GM21367 (cell line): ENCODE data around the gene DHPS.
"Not testable (repeated sequence)": the region's sequence is repeated elsewhere in the genome, so short reads cannot be mapped to it uniquely, and the experiment has no call there.

ENCODE experiments used
- ATAC-seq: cut with Tn5 transposase; IDR thresholded peaks from one replicate; pipeline ENCODE4 v1.9.1; 2021; ENCODE audit not compliant: unreplicated experiment

The DHPS gene

GRCh38 chr19:12705654-12706331 is 24.1 kb upstream of the DHPS start:
- ATAC-seq: no peak

DNA sequence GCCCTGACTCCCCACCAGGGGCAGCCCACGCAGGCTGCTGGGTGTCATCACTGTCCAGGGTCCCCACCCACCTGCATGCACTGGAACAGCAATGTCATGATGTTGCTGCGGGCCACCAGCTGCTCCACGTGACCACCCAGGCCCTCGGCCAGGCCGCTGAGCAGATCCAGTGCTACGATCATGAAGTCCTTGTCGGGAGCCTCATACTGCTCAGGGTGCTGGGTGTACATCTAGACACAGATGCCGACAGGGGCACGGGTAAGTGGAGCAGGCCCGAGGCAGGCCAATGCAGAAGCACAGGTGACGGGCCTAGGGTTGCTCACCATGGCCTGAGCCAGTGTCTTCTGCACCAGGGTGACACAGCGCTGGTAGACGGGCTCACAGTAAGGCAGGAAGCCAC is 23.5 kb upstream of the DHPS start:
- no peak for ATAC-seq

DNA sequence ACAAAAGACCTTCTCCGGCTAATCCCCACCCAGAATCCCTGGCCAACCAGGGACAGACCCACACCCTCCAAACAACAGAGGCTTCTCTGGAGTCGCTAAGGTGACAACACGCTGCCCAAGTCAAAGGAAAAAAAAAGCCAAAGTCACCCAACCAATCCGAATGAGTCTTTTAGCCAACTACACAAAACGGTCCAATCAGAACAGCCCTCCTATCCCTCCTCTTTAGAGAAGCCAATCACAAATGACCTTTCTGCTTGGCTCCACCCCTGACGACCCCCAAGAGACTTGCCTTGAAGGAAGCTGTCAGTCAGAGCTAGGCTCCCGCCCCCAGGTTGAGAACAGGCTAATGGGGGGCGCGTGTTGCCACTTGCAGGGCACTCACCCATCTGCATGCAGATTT is 21.4 kb upstream of the DHPS start:
- no peak for ATAC-seq

DNA sequence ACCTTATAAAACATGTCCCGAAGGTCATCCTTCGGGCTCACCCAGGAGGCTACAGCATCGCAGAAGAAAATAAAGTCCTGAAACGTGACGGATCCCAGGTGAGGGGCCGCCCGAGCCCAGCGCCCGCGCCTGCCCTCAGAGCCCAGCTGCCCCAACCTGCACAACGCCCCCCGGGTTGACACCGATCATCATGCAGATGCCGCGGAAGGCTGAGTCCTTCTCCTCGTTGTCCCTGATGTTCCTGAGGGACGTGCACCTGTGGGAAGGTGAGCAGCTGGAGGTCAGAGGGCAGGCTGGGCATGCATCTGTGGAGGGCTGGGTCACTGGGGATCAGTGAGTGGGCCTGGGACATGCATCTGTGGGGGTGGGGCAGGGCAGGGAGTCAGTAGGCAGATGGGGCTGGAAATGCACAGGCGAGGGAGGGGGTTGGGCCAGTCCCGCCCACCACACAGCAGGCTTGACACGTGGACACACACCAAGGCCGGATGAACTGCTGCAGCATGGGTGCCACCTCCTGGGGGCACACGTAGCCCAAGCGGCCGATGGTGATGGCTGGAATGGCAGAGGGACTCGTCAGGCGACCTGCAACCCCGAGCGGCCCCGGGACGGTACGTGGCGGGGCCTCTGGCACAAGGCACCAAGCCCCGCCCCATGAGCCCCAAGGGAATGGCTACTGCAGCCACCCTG is 20.1 kb upstream of the DHPS start:
- no peak for ATAC-seq

DNA sequence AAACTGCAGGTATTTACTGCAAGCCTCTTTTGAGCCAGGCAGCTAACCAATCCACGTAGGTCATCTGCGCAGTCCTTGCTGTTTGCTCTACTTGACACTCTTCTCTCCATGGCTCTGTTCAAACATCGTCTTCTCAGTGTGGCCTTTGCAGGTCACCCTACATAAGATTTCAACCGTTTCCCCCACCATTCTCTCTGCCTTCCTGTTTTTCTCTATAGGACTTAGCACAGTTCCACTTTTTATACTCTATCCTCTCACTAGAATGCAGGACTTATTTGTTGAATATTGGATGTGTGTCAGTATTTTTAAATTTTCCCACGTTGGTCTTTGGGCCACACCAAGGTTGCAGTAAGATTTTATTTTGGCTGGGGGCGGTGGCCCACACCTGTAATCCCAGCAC is 16.5 kb upstream of the DHPS start:
- ATAC-seq: no peak

GRCh38 chr19:12697425-12697824 is 15.7 kb upstream of the DHPS start:
- not testable (repeated sequence) for ATAC-seq

- peak; percentile 55 for ATAC-seq
These were observed 15.0 kb upstream of the DHPS start, which contains the start of gene FBXW9 for GRCh38 chr19:12696366-12697335. TSS of gene FBXW9 (minus strand) at chr19:12696631. CDS start at chr19:12696581, 50 bp downstream.

GRCh38 chr19:12695997-12696365 is 14.3 kb upstream of the DHPS start:
- ATAC-seq: no peak

GRCh38 chr19:12695514-12695913 is 13.8 kb upstream of the DHPS start:
- ATAC-seq: no peak

DNA sequence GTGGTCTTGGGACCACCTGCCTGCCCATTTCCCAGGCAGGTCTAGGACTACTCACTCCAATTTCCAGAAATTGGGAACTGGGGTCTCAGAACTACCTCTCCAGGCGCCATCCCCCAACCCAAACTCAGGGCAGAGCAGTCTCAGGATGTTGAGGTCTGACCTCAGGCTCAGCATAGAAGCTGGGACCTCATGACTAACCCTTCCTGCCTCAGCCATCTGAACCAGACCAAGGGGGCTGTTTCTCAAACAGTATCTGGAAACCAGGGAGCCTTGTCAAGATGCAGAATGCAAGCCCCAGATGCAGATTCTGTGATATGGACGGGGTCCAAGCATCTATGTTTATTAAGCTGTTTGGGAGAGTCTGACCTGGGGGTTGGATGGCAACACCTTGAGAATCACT is 13.4 kb upstream of the DHPS start:
- no peak for ATAC-seq

- no peak for ATAC-seq
These were observed 13.0 kb upstream of the DHPS start for GRCh38 chr19:12694641-12695040.

- ATAC-seq: no peak
These were observed 11.3 kb upstream of the DHPS start for GRCh38 chr19:12692960-12693359.

DNA sequence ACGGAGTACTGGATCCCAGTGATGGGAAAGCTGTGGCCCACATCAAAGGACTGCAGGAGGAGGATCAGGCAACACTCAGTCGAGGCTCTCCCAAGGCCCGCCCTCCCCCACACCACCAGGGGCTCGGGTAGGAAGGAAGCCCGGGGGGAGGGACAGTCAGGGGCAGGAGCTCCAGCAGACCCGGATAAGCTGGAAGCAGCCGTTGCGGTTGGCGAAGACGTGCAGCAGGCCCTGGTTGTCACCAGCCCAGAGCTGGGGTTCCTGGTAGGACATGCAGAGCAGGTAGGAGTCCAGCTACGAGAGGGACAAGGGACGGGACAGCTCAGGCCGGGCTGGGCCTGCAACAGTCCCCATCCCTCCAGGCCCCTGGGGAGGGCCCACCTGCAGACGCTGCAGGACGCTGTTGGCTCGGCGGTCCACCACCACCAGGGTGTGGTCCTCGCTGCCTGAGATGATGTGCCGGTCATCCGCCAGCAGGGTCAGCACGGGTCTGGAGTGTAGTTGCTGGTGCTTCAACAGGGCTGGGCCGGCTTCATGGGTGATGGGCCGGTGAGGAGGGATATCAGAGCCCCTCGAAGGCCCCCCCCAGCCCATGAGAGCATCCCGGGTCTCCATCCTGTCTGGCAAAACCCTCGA is 8.0 kb upstream of the DHPS start:
- ATAC-seq: no peak

DNA sequence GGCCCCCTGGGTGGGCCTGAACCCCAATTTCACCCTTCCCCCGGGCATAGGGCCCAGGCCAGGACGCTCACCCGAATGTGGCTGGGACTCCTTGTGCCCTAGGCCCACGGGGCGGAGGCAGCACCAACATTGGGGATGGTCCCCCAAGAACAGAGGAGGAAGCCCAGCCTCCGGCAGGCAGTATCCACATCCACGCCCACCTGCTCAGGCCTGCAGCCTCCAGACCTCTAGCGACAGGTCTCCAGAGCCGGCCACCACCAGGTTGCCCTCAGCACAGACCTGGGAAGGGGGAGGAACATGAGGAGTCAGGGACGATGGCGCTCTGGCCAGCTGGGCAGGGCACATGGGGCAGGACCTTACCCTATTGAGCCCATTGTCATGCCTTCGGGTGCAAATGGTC is 7.3 kb upstream of the DHPS start:
- ATAC-seq: no peak

GRCh38 chr19:12687496-12688196 is 6.0 kb upstream of the DHPS start, which contains the start of gene GNG14:
TSS of gene GNG14 (plus strand) at chr19:12687998. CDS start at chr19:12688049, 51 bp downstream.
- no peak for ATAC-seq

DNA sequence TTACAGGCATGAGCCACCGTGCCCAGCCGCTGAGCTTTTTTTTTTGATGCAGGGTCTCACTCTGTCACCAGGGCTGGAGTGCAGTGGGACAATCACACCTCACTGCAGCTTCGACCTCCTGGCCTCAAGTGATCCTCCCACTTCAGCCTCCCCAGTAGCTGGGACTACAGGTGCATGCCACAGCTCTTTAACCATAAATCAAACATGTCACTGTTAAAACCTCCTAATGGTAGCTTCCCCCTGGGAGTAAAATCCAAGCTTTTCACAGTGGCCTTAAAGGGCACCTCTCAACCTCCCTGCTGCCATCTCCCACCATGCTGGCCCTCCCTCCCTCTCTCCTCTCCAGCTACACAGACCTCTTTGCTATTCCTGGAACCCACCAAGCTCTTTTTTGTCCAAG is 4.2 kb upstream of the DHPS start:
- no peak for ATAC-seq

GRCh38 chr19:12680034-12680433 is 1.6 kb downstream of the DHPS start:
- no peak for ATAC-seq

DNA sequence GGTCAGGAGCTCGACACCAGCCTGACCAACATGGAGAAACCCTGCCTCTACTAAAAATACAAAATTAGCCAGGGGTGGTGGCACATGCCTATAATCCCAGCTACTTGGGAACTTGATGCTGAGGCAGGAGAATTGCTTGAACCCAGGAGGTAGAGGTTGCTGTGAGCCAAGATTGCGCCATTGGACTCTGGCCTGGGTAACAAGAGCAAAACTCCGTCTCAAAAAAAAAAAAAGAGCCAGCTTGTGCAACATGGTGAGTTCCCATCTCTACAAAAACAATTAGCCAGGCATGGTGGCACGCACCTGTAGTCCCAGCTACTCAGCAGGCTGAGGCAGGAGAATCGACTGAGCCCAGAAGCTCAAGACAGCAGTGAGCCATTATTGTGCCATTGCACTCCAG is 3.6 kb downstream of the DHPS start:
- not testable (repeated sequence) for ATAC-seq

DNA sequence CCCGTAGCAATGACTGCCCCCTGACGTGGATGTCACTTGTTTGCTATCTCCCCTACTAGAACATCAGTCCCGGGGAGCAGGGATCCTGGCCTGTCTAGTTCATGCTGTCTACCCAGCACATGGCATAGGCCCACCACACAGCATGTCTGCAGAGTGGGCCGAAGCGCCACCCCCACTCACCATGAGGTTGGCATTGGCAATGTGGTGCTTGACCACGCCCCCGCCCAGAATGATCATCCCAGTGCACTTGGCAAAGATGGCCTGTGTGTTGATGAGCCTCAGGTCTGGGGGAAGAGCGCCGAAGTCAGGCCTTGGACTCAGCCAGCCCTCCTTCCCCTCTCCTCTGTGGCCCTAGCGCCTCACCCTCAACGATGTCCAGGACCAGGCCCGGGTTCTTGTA is 4.8 kb downstream of the DHPS start:
- ATAC-seq: no peak

- ATAC-seq: no peak
These were observed 5.3 kb downstream of the DHPS start for GRCh38 chr19:12676384-12676792.
